Stimulated activated CD8-positive, alpha-beta memory T cell treated with anti-CD3 and anti-CD28 coated beads, Interleukin-4, amount 100 ng/mL, for 4 hours (primary cell): ENCODE results near the gene TANK.
"Not testable (repeated sequence)": the region's sequence is repeated elsewhere in the genome, so short reads cannot be mapped to it uniquely, and the experiment has no call there.

Source experiments
- DNase-seq, 2 donors: peaks; one replicate each; pipeline ENCODE4 v3.0.0-alpha.2; 2020; ENCODE audit warnings: low read depth in 2 of 2, low spot score in 1 of 2

TANK gene

GRCh38 chr2:161160226-161161073 lies at the start of gene TANK:
Gene TANK, plus strand, starts transcription at chr2:161160428. Its CDS starts 19,235 bp downstream, at chr2:161179663.
- peak; percentile 63 to 77 for DNase-seq

- DNase-seq: no peak
Observed at GRCh38 chr2:161111531-161111930, 48.7 kb upstream of the TANK start.

- DNase-seq: no peak
Observed at GRCh38 chr2:161112908-161113307, 47.3 kb upstream of the TANK start.

- no peak for DNase-seq
Observed at GRCh38 chr2:161113693-161114575, 46.3 kb upstream of the TANK start.

- no peak for DNase-seq
Observed at GRCh38 chr2:161115205-161115604, 45.0 kb upstream of the TANK start.

- no peak for DNase-seq
Observed at GRCh38 chr2:161115605-161116380, 44.4 kb upstream of the TANK start.

GRCh38 chr2:161116509-161116908 lies 43.7 kb upstream of the TANK start:
- DNase-seq: no peak

GRCh38 chr2:161117506-161117905 lies 42.7 kb upstream of the TANK start:
- DNase-seq: no peak

GRCh38 chr2:161118722-161119121 lies 41.5 kb upstream of the TANK start:
- DNase-seq: no peak

- no peak for DNase-seq
Observed at GRCh38 chr2:161119483-161119882, 40.7 kb upstream of the TANK start.

GRCh38 chr2:161120775-161121174 lies 39.5 kb upstream of the TANK start:
- DNase-seq: no peak

- DNase-seq: no peak
Observed at GRCh38 chr2:161121622-161122021, 38.6 kb upstream of the TANK start.

- no peak for DNase-seq
Observed at GRCh38 chr2:161122772-161123530, 37.3 kb upstream of the TANK start.

- no peak for DNase-seq
Observed at GRCh38 chr2:161123531-161124030, 36.6 kb upstream of the TANK start.

GRCh38 chr2:161124201-161124600 lies 36.0 kb upstream of the TANK start:
- no peak for DNase-seq

- no peak for DNase-seq
Observed at GRCh38 chr2:161128885-161129284, 31.3 kb upstream of the TANK start.

- DNase-seq: no peak
Observed at GRCh38 chr2:161130354-161130753, 29.9 kb upstream of the TANK start.

GRCh38 chr2:161131074-161131680 lies 29.1 kb upstream of the TANK start:
- DNase-seq: no peak

GRCh38 chr2:161131804-161132203 lies 28.4 kb upstream of the TANK start:
- no peak for DNase-seq

- DNase-seq: not testable (repeated sequence)
Observed at GRCh38 chr2:161132384-161132783, 27.8 kb upstream of the TANK start.
